ENCODE data around the gene CDCA3.

CDCA3 gene

GRCh38 chr12:6832125-6832524 lies 19.0 kb downstream of the CDCA3 start:
- no peak for DNase-seq (ENCODE audit: low read depth)

- DNase-seq (ENCODE audit: low read depth) = no peak
Observed at GRCh38 chr12:6831450-6831995, 19.6 kb downstream of the CDCA3 start.

GRCh38 chr12:6830999-6831398 lies 20.1 kb downstream of the CDCA3 start:
- no peak for DNase-seq (ENCODE audit: low read depth)

- DNase-seq (ENCODE audit: low read depth) = no peak
Observed at GRCh38 chr12:6830286-6830890, 20.7 kb downstream of the CDCA3 start.

GRCh38 chr12:6829536-6830220 lies 21.4 kb downstream of the CDCA3 start:
- no peak for DNase-seq (ENCODE audit: low read depth)

- DNase-seq (ENCODE audit: low read depth) = peak; percentile 32
Observed at GRCh38 chr12:6828781-6829535, 22.1 kb downstream of the CDCA3 start.

GRCh38 chr12:6827982-6828780 lies 22.9 kb downstream of the CDCA3 start, which contains the start of gene P3H3:
P3H3 (plus strand) TSS chr12:6828407; CDS start chr12:6828441, 34 bp downstream.
- no peak for DNase-seq (ENCODE audit: low read depth)

- DNase-seq (ENCODE audit: low read depth) = peak; percentile 22
Observed at GRCh38 chr12:6827437-6827911, 23.6 kb downstream of the CDCA3 start.

GRCh38 chr12:6826734-6827436 lies 24.2 kb downstream of the CDCA3 start:
- no peak for DNase-seq (ENCODE audit: low read depth)

- no peak for DNase-seq (ENCODE audit: low read depth)
Observed at GRCh38 chr12:6826125-6826733, 24.9 kb downstream of the CDCA3 start.

GRCh38 chr12:6825398-6826124 lies 25.5 kb downstream of the CDCA3 start:
- DNase-seq (ENCODE audit: low read depth) = peak; percentile 67

- DNase-seq (ENCODE audit: low read depth) = no peak
Observed at GRCh38 chr12:6824901-6825381, 26.1 kb downstream of the CDCA3 start.

GRCh38 chr12:6824085-6824775 lies 26.9 kb downstream of the CDCA3 start:
- DNase-seq (ENCODE audit: low read depth) = no peak

GRCh38 chr12:6823182-6824084 lies 27.7 kb downstream of the CDCA3 start:
- no peak for DNase-seq (ENCODE audit: low read depth)

- no peak for DNase-seq (ENCODE audit: low read depth)
Observed at GRCh38 chr12:6822426-6823135, 28.5 kb downstream of the CDCA3 start.

- DNase-seq (ENCODE audit: low read depth) = no peak
Observed at GRCh38 chr12:6821591-6822425, 29.3 kb downstream of the CDCA3 start, which contains the start of gene GPR162. GPR162 (plus strand) TSS chr12:6821821; CDS start chr12:6823899, 2,078 bp downstream.
